AG08395 (cell line): Measurements from ENCODE around the gene DSTYK.

Source experiments
- DNase-seq: peaks from one replicate; pipeline ENCODE4 v3.0.0; 2012; ENCODE audit warnings: mixed read lengths, low spot score

The DSTYK gene

GRCh38 chr1:205128050-205128449 is 83.5 kb downstream of the DSTYK start:
- no peak for DNase-seq

DNA sequence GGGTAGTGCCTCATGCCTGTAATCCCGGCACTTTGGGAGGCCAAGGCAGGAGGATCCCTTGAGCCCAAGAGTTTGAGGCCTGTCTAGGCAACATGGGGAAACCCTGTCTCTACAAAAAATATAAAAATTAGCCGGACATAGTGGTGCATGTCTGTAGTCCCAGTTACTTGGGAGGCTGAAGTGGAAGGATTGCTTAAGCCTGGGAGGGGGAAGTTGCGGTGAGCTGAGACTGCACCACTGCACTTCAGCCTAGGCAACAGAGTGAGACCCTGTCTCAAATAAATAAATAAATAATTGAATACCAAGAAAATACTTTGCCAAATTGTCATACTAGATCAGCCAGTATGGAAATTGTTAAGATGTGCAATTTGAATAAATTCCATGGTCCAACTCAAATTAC is 83.9 kb downstream of the DSTYK start:
- no peak for DNase-seq

DNA sequence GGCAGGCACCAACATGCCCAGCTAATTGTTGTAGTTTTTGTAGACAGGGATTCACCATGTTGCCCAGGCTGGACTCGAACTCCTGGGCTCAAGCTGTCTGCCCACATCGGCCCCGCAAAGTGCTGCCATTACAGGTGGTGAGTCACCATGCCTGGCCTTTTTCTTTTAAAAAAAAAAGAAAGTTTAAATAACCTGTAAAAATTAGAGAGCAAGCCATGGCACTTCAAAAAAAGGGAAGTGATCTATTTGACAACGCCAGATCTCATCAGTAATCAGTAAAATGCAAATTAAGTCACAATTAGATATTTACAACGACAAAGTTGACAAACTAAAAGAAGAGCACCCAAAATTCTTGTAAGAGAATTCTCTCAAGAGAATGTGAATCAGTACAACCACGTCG is 86.8 kb downstream of the DSTYK start:
- DNase-seq: no peak

GRCh38 chr1:205122489-205122882 is 89.0 kb downstream of the DSTYK start:
- no peak for DNase-seq

DNA sequence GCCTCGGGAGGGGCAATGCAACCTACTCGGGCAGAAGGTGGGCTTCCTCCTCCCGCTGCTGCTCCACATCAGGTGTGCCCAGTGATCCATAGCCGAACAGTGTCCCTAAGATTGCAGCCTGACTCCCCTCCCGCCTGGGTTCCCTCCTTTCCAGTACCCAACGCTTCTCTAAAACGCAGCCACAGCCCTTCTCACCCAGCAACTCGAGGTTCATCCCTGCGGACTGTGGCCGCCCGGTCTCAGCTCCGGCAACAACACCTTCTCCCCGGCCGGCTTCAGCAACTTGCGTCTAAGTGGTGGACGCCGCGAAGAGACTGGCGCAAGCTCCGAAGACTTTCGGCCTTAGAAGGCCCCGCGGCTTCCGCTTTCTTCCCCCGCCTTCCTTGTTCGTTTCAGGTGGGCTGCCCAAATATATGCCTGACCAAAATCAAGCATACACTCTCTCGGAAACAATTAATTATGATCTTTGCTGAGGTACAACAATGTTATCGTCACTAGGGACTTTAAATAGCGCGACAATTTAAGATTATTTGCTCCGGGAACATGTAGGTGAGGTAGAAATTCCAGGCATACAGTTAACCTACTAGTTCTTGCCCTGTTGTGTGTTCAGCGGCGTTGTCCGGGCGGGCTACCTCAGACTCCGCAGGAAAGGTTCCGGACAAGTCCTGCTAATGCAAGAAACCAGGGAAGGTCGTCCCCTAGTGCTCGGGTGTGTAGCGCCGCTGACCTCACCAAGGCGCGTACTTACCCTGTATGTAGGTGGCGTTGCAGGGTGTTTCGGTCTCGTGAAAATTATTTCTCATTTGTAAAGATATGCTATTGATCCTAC is 89.6 kb downstream of the DSTYK start, which contains the start of gene RBBP5:
Gene RBBP5 (minus strand): TSS at position 319 of the 829 bp plus-strand sequence. CDS start 105 bp downstream, at position 214.
- DNase-seq: peak; percentile 94

- DNase-seq: no peak
Measured at GRCh38 chr1:205118752-205119151, 92.8 kb downstream of the DSTYK start.

- DNase-seq: no peak
Measured at GRCh38 chr1:205111354-205111753, 100.1 kb downstream of the DSTYK start.

- DNase-seq: no peak
Measured at GRCh38 chr1:205109711-205110110, 101.8 kb downstream of the DSTYK start.

DNA sequence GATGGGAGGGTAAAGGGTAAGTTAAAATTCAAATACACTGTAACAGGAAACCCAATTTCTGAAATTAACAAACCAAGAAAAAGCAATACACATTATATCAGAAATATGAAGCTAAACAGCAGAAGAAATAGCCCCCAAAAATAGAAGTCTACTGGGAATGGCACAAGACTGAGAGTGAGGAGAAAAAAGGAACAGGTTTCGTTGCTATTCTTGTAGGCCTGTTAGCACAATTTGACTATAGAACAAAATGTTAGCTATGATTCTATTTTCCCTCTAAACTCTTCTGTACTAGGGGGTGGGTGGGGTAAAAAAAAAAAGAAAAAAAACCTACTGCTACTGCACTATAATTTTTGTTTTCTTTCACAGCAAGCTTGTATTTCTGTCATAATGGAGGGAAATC is 102.2 kb downstream of the DSTYK start:
- DNase-seq: no peak

GRCh38 chr1:205108464-205108863 is 103.0 kb downstream of the DSTYK start:
- no peak for DNase-seq

GRCh38 chr1:205107327-205107726 is 104.2 kb downstream of the DSTYK start:
- no peak for DNase-seq

DNA sequence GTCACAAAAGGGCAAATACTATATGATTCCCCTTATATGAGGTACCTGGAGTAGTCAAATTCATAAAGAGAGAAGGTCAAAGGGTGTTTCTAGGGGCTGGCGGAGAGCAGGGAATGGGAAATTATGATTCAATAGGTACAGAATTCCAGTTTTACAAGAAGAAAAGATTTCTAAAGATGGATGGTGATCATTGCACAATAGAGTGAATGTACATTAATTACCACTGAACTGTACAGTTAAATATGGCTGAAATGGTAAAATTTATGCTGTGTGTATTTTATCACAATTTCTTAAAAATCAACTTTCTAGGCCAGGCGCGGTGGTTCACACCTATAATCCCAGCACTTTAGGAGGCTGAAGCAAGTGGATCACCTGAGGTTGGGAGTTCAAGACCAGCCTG is 109.1 kb downstream of the DSTYK start:
- no peak for DNase-seq

GRCh38 chr1:205098242-205098641 is 113.3 kb downstream of the DSTYK start:
- DNase-seq: no peak

DNA sequence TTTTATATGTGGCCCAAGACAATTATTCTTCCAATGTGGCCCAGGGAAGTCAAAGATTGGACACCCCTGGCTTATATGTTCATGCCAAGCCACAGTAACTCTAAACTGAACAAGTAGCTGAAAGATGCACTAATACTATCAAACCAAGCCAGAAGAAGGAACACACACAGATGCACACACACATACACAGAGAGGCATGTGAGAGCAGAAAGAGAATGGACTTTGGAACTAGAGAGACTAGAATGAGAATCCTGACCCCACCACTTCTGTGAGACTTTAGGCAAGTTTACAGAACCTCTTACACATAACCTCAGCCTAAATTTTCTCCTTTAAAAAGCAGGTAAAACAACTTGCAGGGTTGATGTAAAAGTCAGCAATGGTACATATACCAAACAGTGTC is 116.1 kb downstream of the DSTYK start:
- DNase-seq: no peak
